ES-I3 (cell line): Measurements from ENCODE around the gene AMPD3.

Source experiments
- H3K36me3 ChIP-seq: 2 replicates; pipeline ENCODE4 v1.6.1; 2013; ENCODE audit warnings: mild to moderate bottlenecking, low read length, control low read depth, moderate library complexity; ENCODE audit not compliant: insufficient read depth
- H3K4me1 ChIP-seq: 2 replicates; pipeline ENCODE4 v1.6.1; 2013; ENCODE audit warnings: mild to moderate bottlenecking, control low read depth, low read length; ENCODE audit not compliant: insufficient read depth
- H3K9ac ChIP-seq: 2 replicates; pipeline ENCODE4 v1.6.1; 2013; ENCODE audit warnings: low read depth, mild to moderate bottlenecking, low read length, moderate library complexity
- H3K9me3 ChIP-seq: 2 replicates; pipeline ENCODE4 v1.6.1; 2013; ENCODE audit warnings: mild to moderate bottlenecking, low read length, moderate library complexity; ENCODE audit not compliant: control insufficient read depth, insufficient read depth

AMPD3 gene

DNA sequence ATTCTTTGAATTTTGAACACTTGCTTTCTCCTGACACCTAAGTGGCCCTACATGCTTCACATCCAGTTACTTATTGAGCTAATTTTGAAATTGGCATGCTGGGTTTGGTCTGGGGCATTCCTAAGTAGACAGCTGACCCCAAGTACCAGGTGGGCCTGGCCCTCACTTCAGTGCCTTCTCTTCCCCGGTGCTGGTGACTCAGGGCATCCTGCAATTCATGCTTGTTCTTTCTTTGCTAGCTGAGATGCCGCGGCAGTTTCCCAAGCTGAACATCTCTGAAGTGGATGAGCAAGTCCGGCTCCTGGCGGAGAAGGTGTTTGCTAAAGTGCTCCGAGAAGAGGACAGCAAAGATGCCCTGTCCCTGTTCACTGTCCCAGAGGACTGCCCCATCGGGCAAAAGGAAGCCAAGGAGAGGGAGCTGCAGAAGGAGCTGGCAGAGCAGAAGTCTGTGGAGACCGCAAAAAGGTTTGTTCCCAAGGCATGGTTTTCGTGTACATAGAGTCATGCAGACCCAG, 6.3 kb downstream of the AMPD3 start:
- Histone ChIP-seq H3K9me3 (no peaks in the 10 kb centered on the region), H3K4me1 (peaks cover 6% of the 10 kb centered on the region), H3K36me3 (no peaks in the 10 kb centered on the region), H3K9ac (no peak overlapping the region)

DNA sequence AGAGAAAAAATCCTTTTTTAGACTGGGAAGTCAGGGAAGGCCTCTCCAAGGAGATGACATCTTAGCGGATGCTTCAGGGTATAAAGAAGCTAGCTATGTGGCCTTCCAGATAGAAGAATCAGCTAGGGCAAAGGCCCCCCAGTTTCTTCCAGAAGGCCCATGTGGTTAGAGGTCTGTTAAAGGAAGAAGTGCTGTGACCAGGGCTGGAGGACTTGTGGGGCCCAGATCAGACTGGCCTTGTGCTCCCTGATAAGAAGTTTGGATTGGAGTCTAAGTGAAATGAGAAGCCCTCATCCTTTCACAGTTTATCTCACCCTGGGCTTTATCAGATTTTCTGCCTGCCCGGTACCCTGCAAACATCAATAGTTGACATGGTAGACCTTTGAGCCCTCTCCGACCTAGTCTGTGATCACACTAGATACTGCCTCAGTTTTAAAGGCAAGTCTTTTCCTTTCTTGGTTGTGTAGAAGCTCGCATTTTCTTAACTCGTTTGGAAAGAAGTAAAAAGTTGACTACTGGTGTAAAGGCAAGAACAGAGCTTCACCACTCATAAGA, 7.8 kb downstream of the AMPD3 start:
- H3K36me3 ChIP-seq = no peaks in the 10 kb centered on the region
- peaks cover 2% of the 10 kb centered on the region; the same call in 1 of the 2 replicates for H3K4me1 ChIP-seq
- H3K9ac ChIP-seq = no peak overlapping the region
- no peaks in the 10 kb centered on the region for H3K9me3 ChIP-seq

GRCh38 chr11:10473371-10473770, 18.3 kb downstream of the AMPD3 start:
- no peaks in the 10 kb centered on the region for H3K4me1 ChIP-seq
- H3K9me3 ChIP-seq = no peaks in the 10 kb centered on the region
- H3K36me3 ChIP-seq = no peaks in the 10 kb centered on the region; the same call in none of the 2 replicates
- H3K9ac ChIP-seq = no peak overlapping the region

DNA sequence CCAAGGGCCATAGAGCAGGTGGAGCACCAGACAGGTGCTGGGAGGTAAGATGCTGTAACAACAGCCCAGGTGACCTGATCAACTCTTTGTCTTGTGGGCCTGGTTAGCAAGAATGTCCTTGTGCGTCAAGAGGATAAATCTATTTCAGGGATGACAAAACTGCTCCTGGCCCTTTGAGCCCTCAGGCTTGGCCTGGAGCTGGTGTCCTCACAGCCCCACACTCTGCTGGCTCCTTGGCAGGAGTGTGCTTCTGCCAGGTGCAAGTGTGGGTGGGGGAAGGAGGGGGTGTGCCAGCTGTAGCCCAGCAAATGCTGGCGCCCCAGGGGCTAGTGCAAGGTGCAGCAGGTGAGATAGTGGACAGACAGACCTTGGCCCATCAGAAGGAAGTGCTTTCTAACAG, 19.5 kb downstream of the AMPD3 start:
- Histone ChIP-seq H3K9me3 (no peaks in the 10 kb centered on the region), H3K9ac (no peak overlapping the region), H3K36me3 (no peaks in the 10 kb centered on the region; the same call in none of the 2 replicates), H3K4me1 (no peaks in the 10 kb centered on the region)

GRCh38 chr11:10476342-10476741, 21.3 kb downstream of the AMPD3 start:
- Histone ChIP-seq H3K36me3 (no peaks in the 10 kb centered on the region; the same call in none of the 2 replicates), H3K9ac (no peak overlapping the region), H3K9me3 (no peaks in the 10 kb centered on the region), H3K4me1 (no peaks in the 10 kb centered on the region)

GRCh38 chr11:10476927-10477689, 22.0 kb downstream of the AMPD3 start:
- no peaks in the 10 kb centered on the region for H3K4me1 ChIP-seq
- H3K9me3 ChIP-seq = no peaks in the 10 kb centered on the region
- no peak overlapping the region for H3K9ac ChIP-seq
- H3K36me3 ChIP-seq = no peaks in the 10 kb centered on the region; the same call in none of the 2 replicates

DNA sequence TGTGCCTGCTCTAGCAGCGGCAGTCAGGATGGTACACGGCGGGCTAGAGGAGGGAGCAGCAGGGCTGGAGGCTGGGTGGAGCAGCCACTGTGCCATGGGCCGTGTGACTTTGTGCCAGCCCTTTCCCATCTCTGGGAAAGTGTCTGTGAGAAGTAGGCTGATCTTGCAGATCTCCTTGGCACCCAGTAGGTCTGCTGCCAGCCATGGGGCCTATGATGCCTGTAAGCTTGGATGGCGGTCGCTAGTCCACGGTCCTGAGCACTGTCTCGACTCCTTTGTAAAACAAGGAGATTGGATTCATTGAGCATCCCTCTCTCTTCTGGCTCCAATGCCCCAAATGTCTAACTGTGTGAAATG, 22.6 kb downstream of the AMPD3 start:
- Histone ChIP-seq H3K9ac (no peak overlapping the region), H3K36me3 (no peaks in the 10 kb centered on the region; the same call in none of the 2 replicates), H3K4me1 (no peaks in the 10 kb centered on the region), H3K9me3 (no peaks in the 10 kb centered on the region)

DNA sequence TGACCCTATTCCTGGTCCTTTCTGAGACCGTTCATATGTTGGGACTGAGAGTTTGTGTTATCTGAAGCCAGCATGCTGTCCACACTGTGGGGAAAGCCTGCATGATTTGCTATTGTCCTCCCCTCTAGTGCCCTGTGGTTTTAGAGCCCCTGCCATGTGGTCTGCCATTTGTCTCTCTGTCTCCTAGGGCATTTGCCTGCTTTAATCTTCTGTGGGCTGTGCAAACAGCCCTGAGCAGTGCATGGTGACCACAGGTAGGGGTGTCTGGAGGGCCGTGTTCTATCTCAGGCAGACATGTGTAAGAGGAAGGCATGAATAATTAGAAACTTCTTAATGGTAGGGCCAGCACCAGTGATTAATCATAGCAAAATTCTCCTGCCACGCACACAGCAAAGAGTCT, 23.0 kb downstream of the AMPD3 start:
- Histone ChIP-seq H3K36me3 (no peaks in the 10 kb centered on the region; the same call in none of the 2 replicates), H3K4me1 (no peaks in the 10 kb centered on the region), H3K9ac (no peak overlapping the region), H3K9me3 (no peaks in the 10 kb centered on the region)

DNA sequence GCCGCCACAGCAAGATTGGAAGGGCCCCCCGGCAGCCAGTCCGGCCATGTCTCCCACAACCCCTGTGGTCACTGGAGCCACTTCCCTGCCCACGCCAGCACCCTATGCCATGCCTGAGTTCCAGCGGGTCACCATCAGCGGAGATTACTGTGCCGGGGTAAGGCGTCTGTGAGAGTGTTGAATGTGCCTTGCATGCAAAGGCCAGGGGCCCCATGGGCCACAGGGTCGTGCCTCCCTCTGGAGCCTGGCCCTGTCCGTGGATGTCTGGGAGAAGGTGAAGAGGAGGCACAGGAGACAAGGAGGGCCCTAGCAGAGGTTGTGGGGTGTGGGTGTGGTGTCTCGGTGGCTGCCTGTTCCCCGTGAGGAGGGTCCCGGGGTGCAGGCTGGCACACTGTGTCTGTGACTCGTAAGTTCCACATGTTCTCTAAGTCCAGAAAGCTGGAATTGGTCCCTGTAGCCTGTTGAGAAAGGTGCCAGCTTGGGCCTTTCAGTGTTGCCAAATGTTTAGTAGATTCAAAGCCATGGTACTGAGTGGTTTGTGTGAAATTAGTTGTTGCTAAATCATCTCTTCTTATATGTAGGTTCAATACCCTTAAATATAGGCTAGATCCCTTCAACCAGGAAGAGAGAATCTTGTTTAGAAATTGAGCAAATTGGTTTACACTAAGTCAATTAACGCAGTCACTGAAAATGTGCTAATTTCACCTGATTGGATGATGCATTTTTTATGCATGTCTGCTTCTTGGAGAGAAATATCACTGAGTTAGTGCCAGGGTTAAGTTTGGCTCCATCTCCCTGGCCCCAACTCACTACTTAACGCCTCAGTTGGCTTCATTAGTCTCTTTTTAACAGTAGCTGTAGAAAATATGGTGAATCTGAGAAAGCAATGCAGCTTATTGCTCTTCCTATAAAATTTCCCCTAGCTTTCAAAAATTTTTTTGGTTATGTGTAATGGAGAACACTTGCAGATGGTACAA, 23.8 kb downstream of the AMPD3 start:
- no peak overlapping the region for H3K9ac ChIP-seq
- H3K36me3 ChIP-seq = no peaks in the 10 kb centered on the region; the same call in none of the 2 replicates
- no peaks in the 10 kb centered on the region for H3K4me1 ChIP-seq
- no peaks in the 10 kb centered on the region for H3K9me3 ChIP-seq

DNA sequence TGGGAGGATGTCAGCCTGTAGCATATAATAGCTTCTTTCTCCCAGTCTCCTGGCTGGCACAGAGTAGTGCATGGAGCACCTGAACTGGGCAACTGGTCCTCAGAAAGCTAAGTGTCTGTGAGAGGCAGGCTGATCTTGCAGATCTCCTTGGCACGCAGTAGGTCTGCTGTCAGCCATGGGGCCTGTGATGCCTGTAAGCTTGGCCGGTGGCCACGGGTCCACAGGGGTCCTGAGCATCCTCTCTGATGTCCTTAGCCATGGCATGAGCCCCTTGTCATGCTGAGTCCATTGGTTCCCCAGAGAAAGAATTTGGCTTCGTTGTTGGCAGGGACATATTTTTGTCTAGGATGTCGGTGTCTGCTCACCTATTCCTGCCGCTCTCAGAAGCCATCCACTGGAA, 25.0 kb downstream of the AMPD3 start:
- Histone ChIP-seq H3K4me1 (no peaks in the 10 kb centered on the region), H3K9me3 (no peaks in the 10 kb centered on the region), H3K36me3 (no peaks in the 10 kb centered on the region; the same call in 1 of the 2 replicates), H3K9ac (no peak overlapping the region)

- Histone ChIP-seq H3K9me3 (no peaks in the 10 kb centered on the region), H3K9ac (no peak overlapping the region), H3K36me3 (no peaks in the 10 kb centered on the region; the same call in 1 of the 2 replicates), H3K4me1 (no peaks in the 10 kb centered on the region)
These were observed 25.7 kb downstream of the AMPD3 start for GRCh38 chr11:10480760-10481159.

GRCh38 chr11:10481560-10482349, 26.7 kb downstream of the AMPD3 start:
- no peaks in the 10 kb centered on the region for H3K4me1 ChIP-seq
- no peak overlapping the region for H3K9ac ChIP-seq
- no peaks in the 10 kb centered on the region for H3K36me3 ChIP-seq
- no peaks in the 10 kb centered on the region for H3K9me3 ChIP-seq

GRCh38 chr11:10483174-10483573, 28.1 kb downstream of the AMPD3 start:
- no peak overlapping the region for H3K9ac ChIP-seq
- peaks cover 2% of the 10 kb centered on the region; the same call in 1 of the 2 replicates for H3K4me1 ChIP-seq
- no peaks in the 10 kb centered on the region for H3K36me3 ChIP-seq
- no peaks in the 10 kb centered on the region for H3K9me3 ChIP-seq
